Measurements from ENCODE around the gene NAV2.

DNA sequence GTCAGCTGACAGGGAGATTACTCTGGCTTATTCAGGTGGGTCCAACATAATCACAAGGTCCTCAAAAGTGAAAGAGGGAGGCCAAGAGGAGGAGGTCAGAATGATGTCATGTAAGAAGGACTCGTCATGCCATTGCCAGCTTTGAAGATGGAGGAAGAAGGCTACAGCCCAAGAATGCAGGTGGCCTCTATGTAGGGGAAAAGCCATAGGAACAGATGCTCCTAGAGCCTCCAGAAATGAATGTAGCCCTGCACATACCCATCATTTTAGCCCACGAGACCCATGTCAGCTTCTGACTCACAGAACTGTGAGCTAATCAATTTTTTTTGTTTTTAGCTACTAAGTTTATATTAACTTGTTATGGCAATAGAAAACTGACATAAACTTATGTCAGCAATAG, 276.6 kb downstream of the NAV2 start:
- TF ChIP-seq, protein P1, sequence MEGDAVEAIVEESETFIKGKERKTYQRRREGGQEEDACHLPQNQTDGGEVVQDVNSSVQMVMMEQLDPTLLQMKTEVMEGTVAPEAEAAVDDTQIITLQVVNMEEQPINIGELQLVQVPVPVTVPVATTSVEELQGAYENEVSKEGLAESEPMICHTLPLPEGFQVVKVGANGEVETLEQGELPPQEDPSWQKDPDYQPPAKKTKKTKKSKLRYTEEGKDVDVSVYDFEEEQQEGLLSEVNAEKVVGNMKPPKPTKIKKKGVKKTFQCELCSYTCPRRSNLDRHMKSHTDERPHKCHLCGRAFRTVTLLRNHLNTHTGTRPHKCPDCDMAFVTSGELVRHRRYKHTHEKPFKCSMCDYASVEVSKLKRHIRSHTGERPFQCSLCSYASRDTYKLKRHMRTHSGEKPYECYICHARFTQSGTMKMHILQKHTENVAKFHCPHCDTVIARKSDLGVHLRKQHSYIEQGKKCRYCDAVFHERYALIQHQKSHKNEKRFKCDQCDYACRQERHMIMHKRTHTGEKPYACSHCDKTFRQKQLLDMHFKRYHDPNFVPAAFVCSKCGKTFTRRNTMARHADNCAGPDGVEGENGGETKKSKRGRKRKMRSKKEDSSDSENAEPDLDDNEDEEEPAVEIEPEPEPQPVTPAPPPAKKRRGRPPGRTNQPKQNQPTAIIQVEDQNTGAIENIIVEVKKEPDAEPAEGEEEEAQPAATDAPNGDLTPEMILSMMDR (conservative IDR thresholded peaks at IDR 0.05 in 1 of 2, IDR thresholded peaks at IDR 0.05 in 1 of 2; ENCODE audit: low read depth in 1 of 2, low read length in 2 of 2) = no peak
- TF ChIP-seq EZH2 (IDR thresholded peaks at IDR 0.05; ENCODE audit: low read length, missing control alignments) = no peak
